Measurements from ENCODE around the gene AP2A2. TPM values are rescaled to one million over a fixed set of nuclear protein-coding genes. Genes with fewer than 3 reads are reported as not detected.

AP2A2 gene
- total and polyA plus RNA-seq, 2 donors: 14.6 to 57.2 TPM

- Histone ChIP-seq H3K4me3 (ENCODE audit: low read length in 2 of 2) (no peak overlapping the region), H3K27me3 (ENCODE audit: control insufficient read depth in 2 of 2, insufficient read depth in 1 of 2, low read length in 1 of 2) (no peaks in the 10 kb centered on the region), H3K9me3 (ENCODE audit: control insufficient read depth in 2 of 2, insufficient read depth in 1 of 2, low read length in 1 of 2) (no peaks in the 10 kb centered on the region), H3K4me1 (ENCODE audit: control insufficient read depth in 2 of 2, insufficient read depth in 2 of 2, low read length in 2 of 2) (peaks cover 0 to 3% of the 10 kb centered on the region in 2 donors), H3K36me3 (ENCODE audit: control insufficient read depth in 2 of 2, insufficient read depth in 2 of 2, low read length in 1 of 2) (peaks cover 70 to 75% of the 10 kb centered on the region in 2 donors), H3K27ac (ENCODE audit: low read depth in 1 of 2, low read length in 1 of 2) (no peak overlapping the region)
- WGBS: 94% methylated on average over 38 of the region's 38 CpGs
- DNase-seq (ENCODE audit: low read depth in 6 of 9, low spot score in 9 of 9): no peak
Observed at GRCh38 chr11:1000357-1001278, 74.9 kb downstream of the AP2A2 start.

- Histone ChIP-seq H3K9me3 (ENCODE audit: control insufficient read depth in 2 of 2, insufficient read depth in 1 of 2, low read length in 1 of 2) (no peaks in the 10 kb centered on the region), H3K4me3 (ENCODE audit: low read length in 2 of 2) (no peak overlapping the region), H3K27ac (ENCODE audit: low read depth in 1 of 2, low read length in 1 of 2) (no peak overlapping the region), H3K36me3 (ENCODE audit: control insufficient read depth in 2 of 2, insufficient read depth in 2 of 2, low read length in 1 of 2) (peaks cover 66 to 73% of the 10 kb centered on the region in 2 donors), H3K27me3 (ENCODE audit: control insufficient read depth in 2 of 2, insufficient read depth in 1 of 2, low read length in 1 of 2) (no peaks in the 10 kb centered on the region), H3K4me1 (ENCODE audit: control insufficient read depth in 2 of 2, insufficient read depth in 2 of 2, low read length in 2 of 2) (peaks cover 0 to 6% of the 10 kb centered on the region in 2 donors)
- DNase-seq (ENCODE audit: low read depth in 6 of 9, low spot score in 9 of 9): no peak
- 98% methylated on average over 32 of the region's 32 CpGs for WGBS
Observed at GRCh38 chr11:1001617-1002405, 76.1 kb downstream of the AP2A2 start.

GRCh38 chr11:1002406-1002984 lies 76.8 kb downstream of the AP2A2 start:
- Histone ChIP-seq H3K4me1 (ENCODE audit: control insufficient read depth in 2 of 2, insufficient read depth in 2 of 2, low read length in 2 of 2) (peaks cover 0 to 6% of the 10 kb centered on the region in 2 donors), H3K4me3 (ENCODE audit: low read length in 2 of 2) (no peak overlapping the region), H3K9me3 (ENCODE audit: control insufficient read depth in 2 of 2, insufficient read depth in 1 of 2, low read length in 1 of 2) (no peaks in the 10 kb centered on the region), H3K27ac (ENCODE audit: low read depth in 1 of 2, low read length in 1 of 2) (no peak overlapping the region), H3K27me3 (ENCODE audit: control insufficient read depth in 2 of 2, insufficient read depth in 1 of 2, low read length in 1 of 2) (no peaks in the 10 kb centered on the region), H3K36me3 (ENCODE audit: control insufficient read depth in 2 of 2, insufficient read depth in 2 of 2, low read length in 1 of 2) (peaks cover 68 to 76% of the 10 kb centered on the region in 2 donors)
- 97% methylated on average over 20 of the region's 20 CpGs for WGBS
- DNase-seq (ENCODE audit: low read depth in 6 of 9, low spot score in 9 of 9): no peak

- Histone ChIP-seq H3K27me3 (ENCODE audit: control insufficient read depth in 2 of 2, insufficient read depth in 1 of 2, low read length in 1 of 2) (no peaks in the 10 kb centered on the region), H3K36me3 (ENCODE audit: control insufficient read depth in 2 of 2, insufficient read depth in 2 of 2, low read length in 1 of 2) (peaks cover 74 to 83% of the 10 kb centered on the region in 2 donors), H3K4me1 (ENCODE audit: control insufficient read depth in 2 of 2, insufficient read depth in 2 of 2, low read length in 2 of 2) (peaks cover 0 to 6% of the 10 kb centered on the region in 2 donors), H3K4me3 (ENCODE audit: low read length in 2 of 2) (no peak overlapping the region), H3K27ac (ENCODE audit: low read depth in 1 of 2, low read length in 1 of 2) (no peak overlapping the region), H3K9me3 (ENCODE audit: control insufficient read depth in 2 of 2, insufficient read depth in 1 of 2, low read length in 1 of 2) (no peaks in the 10 kb centered on the region)
- WGBS: 97% methylated on average over 20 of the region's 20 CpGs
- DNase-seq (ENCODE audit: low read depth in 6 of 9, low spot score in 9 of 9): no peak
Observed at GRCh38 chr11:1003159-1003558, 77.5 kb downstream of the AP2A2 start.

GRCh38 chr11:1005928-1006327 lies 80.3 kb downstream of the AP2A2 start:
- 95% methylated on average over 21 of the region's 21 CpGs for WGBS
- Histone ChIP-seq H3K27me3 (ENCODE audit: control insufficient read depth in 2 of 2, insufficient read depth in 1 of 2, low read length in 1 of 2) (no peaks in the 10 kb centered on the region), H3K9me3 (ENCODE audit: control insufficient read depth in 2 of 2, insufficient read depth in 1 of 2, low read length in 1 of 2) (no peaks in the 10 kb centered on the region), H3K4me1 (ENCODE audit: control insufficient read depth in 2 of 2, insufficient read depth in 2 of 2, low read length in 2 of 2) (peaks cover 0 to 6% of the 10 kb centered on the region in 2 donors), H3K36me3 (ENCODE audit: control insufficient read depth in 2 of 2, insufficient read depth in 2 of 2, low read length in 1 of 2) (peaks cover 78 to 95% of the 10 kb centered on the region in 2 donors), H3K4me3 (ENCODE audit: low read length in 2 of 2) (no peak overlapping the region), H3K27ac (ENCODE audit: low read depth in 1 of 2, low read length in 1 of 2) (no peak overlapping the region)
- DNase-seq (ENCODE audit: low read depth in 6 of 9, low spot score in 9 of 9): peak in 1 of 9 donors; percentile 18

- H3K9me3 ChIP-seq (ENCODE audit: control insufficient read depth in 2 of 2, insufficient read depth in 1 of 2, low read length in 1 of 2): peaks cover 0 to 2% of the 10 kb centered on the region in 2 donors
- H3K36me3 ChIP-seq (ENCODE audit: control insufficient read depth in 2 of 2, insufficient read depth in 2 of 2, low read length in 1 of 2): peaks cover 79 to 95% of the 10 kb centered on the region in 2 donors
- no peak for DNase-seq (ENCODE audit: low read depth in 6 of 9, low spot score in 9 of 9)
- no peak overlapping the region for H3K27ac ChIP-seq (ENCODE audit: low read depth in 1 of 2, low read length in 1 of 2)
- H3K27me3 ChIP-seq (ENCODE audit: control insufficient read depth in 2 of 2, insufficient read depth in 1 of 2, low read length in 1 of 2): no peaks in the 10 kb centered on the region
- 96% methylated on average over 13 of the region's 13 CpGs for WGBS
- H3K4me1 ChIP-seq (ENCODE audit: control insufficient read depth in 2 of 2, insufficient read depth in 2 of 2, low read length in 2 of 2): peaks cover 0 to 3% of the 10 kb centered on the region in 2 donors
- H3K4me3 ChIP-seq (ENCODE audit: low read length in 2 of 2): no peak overlapping the region
Observed at GRCh38 chr11:1006762-1007161, 81.1 kb downstream of the AP2A2 start.

- WGBS: 98% methylated on average over 10 of the region's 10 CpGs
- no peak for DNase-seq (ENCODE audit: low read depth in 6 of 9, low spot score in 9 of 9)
Observed at GRCh38 chr11:1007279-1007678, 81.6 kb downstream of the AP2A2 start.

GRCh38 chr11:1008001-1008802 lies 82.5 kb downstream of the AP2A2 start:
- no peak for DNase-seq (ENCODE audit: low read depth in 6 of 9, low spot score in 9 of 9)
- Histone ChIP-seq H3K9me3 (ENCODE audit: control insufficient read depth in 2 of 2, insufficient read depth in 1 of 2, low read length in 1 of 2) (peaks cover 0 to 3% of the 10 kb centered on the region in 2 donors), H3K27me3 (ENCODE audit: control insufficient read depth in 2 of 2, insufficient read depth in 1 of 2, low read length in 1 of 2) (no peaks in the 10 kb centered on the region), H3K27ac (ENCODE audit: low read depth in 1 of 2, low read length in 1 of 2) (no peak overlapping the region), H3K36me3 (ENCODE audit: control insufficient read depth in 2 of 2, insufficient read depth in 2 of 2, low read length in 1 of 2) (peaks cover 72 to 83% of the 10 kb centered on the region in 2 donors), H3K4me1 (ENCODE audit: control insufficient read depth in 2 of 2, insufficient read depth in 2 of 2, low read length in 2 of 2) (peaks cover 0 to 3% of the 10 kb centered on the region in 2 donors), H3K4me3 (ENCODE audit: low read length in 2 of 2) (no peak overlapping the region)
- 95% methylated on average over 38 of the region's 38 CpGs for WGBS

More at GRCh38 chr11:1007279-1007678, 81.6 kb downstream of the AP2A2 start:
- Histone ChIP-seq H3K36me3 (ENCODE audit: control insufficient read depth in 2 of 2, insufficient read depth in 2 of 2, low read length in 1 of 2) (peaks cover 77 to 93% of the 10 kb centered on the region in 2 donors), H3K4me1 (ENCODE audit: control insufficient read depth in 2 of 2, insufficient read depth in 2 of 2, low read length in 2 of 2) (peaks cover 0 to 3% of the 10 kb centered on the region in 2 donors), H3K9me3 (ENCODE audit: control insufficient read depth in 2 of 2, insufficient read depth in 1 of 2, low read length in 1 of 2) (peaks cover 0 to 3% of the 10 kb centered on the region in 2 donors), H3K27me3 (ENCODE audit: control insufficient read depth in 2 of 2, insufficient read depth in 1 of 2, low read length in 1 of 2) (no peaks in the 10 kb centered on the region), H3K4me3 (ENCODE audit: low read length in 2 of 2) (no peak overlapping the region), H3K27ac (ENCODE audit: low read depth in 1 of 2, low read length in 1 of 2) (no peak overlapping the region)

Data from thymus (tissue), 11 donors.